NCI-H2196 (cell line): ENCODE measurements around the gene TRABD.
A peak's percentile ranks its signal among the peaks of the same experiment; 100 is the strongest.

Experiments
- DNase-seq: peaks from one replicate; lab custom pipeline; 2025; ENCODE audit not compliant: unreplicated experiment; lab: John Stamatoyannopoulos, UW

The TRABD gene

DNA sequence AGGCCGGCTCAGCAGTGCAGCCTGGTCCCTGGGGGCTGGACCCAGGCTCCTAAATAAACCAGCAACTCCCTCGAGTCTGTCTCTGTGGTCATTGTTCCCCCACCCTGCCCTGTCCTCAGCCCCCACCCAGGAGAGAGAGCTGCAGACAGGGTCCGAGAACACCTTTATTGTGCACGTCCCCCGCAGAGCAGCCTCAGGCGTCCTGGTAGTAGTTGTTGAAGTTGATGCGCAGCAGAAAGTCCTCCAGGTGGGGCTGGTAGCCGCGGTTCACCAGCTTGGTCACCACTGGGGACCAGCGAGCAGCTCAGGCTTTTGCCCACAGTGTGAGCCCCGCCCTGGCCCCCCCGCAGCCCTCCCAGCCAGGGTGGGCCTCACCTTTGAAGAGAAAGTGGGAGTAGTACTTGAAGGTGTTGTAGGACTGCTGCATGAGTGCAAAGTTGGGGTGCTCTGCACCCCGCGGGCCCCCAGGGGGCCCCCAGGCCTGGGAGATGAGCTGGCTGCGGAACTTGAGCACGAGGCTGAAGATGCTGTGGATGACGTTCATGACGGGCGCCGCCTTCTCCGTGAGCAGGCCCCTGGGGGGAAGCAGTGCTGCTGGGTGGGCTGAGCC lies 31.9 kb downstream of the TRABD start:
- no peak for DNase-seq

DNA sequence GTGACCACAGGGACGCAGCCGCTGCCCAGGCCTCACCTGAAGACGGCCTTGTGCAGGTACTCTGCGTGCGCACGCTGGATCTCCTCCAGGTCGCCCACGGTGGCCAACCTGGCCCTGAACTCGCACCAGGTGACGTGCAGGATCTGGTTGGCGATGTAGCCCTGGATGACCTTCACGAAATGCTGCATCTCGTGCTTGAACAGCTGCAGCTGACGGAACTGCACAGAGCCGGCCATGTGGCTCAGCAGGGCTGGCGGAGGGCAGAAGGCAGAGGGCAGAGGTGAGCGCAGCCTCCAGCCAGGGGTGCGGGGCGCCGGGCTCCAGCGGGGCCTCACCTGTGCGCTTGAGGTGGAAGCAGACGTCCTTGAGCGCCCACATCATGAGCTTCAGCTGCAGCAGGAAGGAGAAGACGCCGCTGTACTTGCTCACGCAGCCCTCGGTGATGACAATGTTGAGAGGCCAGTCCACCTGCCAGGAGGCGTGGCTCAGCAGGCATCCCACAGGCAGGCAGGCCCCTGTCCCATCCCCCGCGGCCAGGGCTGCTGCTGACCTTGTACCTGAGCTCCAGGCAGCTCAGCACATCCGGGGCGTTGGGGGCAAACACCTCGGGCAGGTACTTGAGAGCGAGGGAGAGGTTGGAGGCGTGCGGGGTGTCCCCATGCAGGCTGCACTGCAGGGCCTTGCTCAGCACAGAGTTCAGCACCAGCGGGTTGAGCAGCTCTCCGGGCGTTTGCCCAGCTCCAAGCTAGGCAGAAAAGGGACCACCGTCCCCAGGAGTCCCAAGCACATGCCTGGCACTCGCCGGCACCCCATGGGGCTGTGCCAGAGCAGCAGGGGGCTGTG lies 32.7 kb downstream of the TRABD start:
- DNase-seq = peak; percentile 39

DNA sequence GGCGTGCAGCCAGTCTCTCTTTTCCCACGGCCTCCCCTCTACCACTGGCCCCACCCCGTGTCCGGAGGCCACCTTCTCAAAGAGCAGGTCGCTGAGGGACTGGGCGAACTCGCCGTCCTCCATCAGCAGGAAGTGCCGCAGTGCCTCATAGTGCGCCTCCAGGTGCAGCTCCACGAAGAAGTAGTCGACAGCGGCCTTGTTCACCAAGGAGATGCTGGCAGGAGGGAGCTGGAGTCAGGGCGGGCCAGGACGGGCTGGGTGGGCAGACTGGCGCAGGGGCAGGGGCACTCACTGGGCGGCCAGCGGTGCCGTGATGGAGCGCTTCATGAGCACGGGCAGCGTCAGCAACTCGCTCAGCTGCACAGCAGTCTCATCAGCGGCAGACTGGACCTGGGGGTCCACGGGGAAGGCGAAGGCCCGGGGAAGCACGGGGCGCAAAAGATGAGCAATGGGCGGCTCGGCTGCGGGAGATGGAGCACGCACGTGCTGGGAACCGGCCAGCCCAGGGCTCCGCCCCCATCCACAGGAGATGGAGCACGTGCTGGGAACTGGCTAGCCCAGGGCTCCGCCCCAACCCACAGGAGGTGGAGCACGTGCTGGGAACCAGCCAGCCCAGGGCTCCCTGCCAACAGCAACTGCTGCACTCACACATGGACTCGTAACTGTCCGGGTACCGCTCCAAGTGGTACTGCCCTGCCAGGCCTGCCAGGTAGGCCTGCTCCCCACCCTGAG lies 33.4 kb downstream of the TRABD start:
- peak; percentile 82 for DNase-seq

DNA sequence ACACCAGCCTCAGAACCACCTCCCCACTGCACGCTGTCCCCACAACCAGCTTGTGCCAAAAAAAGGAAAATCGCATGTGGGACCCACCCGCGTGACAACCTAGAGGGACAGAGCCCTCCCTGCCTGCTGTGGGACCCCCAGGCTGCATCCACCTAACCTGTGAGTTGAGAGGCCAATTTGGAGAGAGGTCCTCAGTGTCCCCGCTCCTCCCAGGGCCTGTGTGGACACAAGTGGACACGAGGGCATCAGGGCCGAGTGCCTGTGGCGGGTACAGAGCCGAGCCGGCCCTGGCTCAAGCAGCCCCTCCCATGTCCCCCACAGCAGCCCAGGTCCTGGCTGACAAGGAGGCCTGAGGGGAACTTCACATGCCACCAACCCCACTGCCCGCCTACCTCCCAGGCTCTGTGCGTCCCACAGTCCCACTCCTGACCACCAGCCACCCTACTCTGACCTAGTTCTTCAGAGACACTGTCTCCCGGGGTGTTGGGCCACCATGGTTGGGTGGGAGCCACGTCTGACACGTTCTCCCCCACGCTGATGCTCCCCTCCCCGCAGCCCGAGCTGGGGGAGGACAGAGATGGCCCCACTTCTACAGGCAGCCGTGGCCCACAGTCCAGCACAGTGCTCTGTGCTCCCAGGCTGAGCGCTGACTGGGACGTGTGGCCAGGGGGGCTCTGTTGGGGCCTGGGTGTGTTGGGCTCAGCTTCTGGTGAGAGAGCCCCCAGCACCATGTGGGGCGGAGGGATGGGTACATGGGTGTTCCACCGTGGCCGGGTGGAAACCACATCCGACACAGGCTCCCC lies 34.3 kb downstream of the TRABD start:
- no peak for DNase-seq

DNA sequence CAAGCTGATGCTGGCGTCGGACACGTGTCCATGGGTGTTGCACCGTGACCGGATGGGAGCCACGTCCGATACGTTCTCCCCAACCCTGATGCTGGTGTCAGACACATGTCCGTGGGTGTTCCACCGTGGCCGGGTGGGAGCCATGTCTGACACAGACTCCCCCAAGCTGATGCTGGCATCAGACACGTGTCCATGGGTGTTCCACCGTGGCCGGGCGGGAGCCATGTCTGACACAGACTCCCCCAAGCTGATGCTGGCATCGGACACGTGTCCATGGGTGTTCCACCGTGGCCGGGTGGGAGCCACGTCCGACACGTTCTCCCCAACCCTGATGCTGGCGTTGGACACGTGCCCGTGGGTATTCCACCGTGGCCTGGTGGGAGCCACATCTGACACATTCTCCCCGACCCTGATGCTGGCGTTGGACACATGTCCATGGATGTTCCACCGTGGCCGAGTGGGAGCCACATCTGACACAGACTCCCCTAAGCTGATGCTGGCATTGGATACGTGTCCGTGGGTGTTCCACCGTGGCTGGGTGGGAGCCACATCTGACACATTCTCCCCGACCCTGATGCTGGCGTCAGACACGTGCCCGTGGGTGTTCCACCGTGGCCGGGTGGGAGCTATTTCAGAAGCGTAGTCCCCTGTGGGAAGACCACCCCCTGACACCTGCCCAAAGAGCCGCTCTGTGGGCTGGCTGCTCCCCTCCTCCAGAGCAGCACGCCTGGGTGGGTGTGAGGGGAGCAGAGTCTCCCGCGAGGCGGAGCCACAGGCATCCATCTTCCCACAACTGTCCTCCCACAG lies 35.1 kb downstream of the TRABD start:
- DNase-seq = no peak

DNA sequence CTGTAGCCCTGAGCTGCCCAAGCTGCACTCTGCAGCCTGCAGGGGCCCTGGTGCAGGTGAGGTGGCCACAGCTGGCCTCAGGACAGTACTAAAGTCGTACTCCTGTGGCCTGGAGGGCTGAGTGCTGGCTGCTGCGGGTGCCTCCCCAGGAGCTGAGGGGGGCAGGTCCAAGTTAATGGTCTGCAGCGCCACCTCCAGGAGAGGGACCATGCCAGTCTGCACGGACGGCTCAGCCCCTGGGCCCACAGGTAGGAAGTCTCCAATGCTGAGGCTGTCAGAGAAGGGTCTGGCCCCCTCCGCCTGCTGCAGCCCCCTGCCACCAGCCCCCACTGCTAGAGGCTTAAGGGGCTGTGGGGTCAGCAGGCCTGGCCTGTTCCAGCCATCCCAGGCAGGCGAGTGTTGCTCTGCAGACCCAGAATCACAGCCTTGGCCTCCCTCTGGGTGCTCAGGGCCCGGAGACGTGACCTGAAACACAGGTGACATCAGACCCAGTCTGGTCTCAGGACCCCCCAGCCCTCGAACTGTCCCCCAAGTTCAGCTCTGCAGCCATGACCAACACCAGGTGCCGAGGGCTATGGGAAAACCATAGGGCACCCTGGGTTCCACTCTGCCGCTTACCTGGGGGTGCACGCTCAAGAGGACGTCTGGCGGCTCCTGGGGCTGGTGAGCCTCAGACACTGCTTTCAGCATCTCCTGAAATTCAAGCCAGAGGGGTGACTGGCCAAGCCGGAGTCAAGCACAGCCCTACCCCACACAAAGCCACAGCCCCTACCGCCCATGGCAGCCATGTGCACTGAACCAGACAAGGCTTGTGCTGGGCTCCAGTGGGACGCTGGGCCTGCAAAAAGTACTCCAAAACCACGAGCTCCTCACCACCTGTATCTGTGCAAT lies 35.9 kb downstream of the TRABD start:
- DNase-seq = no peak

DNA sequence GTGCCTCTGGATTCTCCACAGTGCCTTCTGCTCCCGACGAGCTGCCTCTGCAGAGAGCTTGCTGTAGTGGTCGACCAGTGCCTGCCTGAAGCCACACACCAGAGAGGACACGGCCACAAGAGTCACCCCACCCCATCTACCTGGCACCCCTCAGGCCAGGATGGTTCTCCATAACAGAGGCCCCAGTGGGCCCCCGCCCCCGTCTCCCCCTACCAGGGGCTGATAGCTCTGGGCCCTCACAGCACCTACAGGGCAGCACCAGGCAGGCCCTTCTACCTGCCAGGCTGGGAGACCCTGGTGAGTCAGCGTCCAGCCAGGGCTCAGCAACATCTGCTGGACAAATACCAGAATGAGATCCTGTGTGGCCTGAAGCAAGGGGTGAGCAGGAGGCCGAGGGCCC lies 36.8 kb downstream of the TRABD start:
- DNase-seq = no peak

DNA sequence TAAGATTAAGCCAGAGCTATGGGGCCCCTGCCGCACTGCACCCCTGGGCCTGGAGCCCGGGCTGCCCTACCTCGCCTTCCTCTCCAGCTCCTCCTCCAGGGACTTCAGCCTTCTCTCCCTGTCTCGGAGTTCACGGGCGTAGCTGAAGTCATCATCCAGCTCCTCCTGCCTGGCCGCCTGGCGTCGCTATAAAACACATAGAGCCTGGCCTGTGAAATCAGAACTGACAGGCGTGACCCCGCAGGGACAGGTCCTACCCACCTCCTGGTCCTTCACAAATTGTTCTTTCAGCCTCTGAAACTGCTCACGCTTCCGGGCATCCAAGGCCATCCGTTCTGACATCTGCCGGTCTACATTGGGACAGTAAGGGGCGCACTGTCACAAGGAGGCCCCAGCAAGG lies 38.4 kb downstream of the TRABD start:
- DNase-seq = no peak

DNA sequence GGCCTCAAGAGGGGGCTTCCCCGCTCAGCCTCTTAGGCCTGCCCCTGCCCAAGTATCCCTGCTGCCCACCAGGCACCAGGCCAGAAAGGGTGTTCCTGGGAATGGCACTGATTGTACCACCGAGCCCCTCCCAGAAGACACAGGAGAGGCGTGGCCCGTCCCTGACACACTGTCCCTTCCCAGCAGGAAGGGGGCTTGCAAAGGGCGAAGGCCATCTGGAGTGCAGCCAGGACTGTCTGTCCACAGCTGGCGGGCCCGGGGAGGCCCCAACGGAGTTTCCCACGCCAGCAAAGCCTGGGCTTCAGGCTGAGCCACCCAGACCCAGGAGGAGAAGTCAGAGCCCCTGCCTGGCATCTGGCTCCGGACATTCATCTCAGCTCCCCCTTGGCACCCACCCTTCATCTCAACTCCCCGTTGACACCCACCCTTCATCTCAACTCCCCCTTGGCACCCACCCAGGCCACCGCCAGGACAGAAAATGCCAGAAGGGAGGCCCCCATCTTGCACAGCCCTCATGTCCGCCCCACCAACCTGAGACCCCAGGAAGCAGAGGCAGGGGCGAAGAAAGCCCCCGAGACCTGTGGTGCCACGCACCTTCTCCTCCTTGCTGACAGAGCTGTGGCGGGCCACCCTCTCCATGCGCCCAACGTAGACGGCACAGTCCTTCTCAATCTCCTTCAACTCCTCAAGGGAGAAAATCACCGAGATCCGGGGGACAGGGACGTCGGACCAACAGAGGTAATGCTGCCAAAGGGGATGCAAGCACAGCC lies 39.7 kb downstream of the TRABD start:
- no peak for DNase-seq

DNA sequence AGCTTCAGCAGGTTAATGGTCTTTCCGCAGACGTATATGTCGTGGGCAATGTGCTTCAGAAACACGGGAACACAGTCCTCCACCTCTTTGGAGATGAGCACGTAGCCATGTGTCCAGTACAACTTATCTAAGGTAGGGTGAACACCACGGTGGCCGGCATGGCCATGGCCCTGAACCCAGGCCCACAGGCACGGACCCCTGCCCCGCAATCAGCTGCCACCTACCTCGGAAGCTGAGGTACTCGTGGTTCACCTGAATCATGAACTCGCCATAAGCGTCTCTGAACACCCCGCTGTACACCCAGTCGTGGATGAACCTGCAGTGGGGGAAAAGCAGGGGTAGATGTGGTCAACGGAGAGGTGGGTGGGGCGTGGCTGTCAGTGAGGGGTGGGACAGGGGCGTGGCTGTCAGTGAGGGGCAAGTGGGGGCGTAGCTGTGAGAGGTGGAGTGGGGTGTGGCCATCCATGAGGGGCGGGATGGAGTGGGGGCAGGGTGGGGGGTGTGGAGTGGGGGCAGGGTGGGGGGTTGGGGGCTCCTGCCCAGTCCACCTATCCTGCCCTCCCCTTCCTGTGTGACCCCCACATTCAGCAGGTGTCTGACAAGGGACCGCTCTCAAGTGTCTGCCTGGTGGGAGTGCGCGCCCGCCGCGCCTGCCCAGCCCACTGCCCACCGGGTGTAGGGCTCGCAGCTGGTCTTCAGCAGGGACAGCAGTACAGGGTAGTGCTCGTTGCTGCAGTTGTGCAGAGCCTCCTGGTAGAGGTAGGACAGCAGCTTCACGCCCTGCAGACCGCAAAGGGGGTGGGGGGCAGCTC lies 40.6 kb downstream of the TRABD start:
- no peak for DNase-seq

DNA sequence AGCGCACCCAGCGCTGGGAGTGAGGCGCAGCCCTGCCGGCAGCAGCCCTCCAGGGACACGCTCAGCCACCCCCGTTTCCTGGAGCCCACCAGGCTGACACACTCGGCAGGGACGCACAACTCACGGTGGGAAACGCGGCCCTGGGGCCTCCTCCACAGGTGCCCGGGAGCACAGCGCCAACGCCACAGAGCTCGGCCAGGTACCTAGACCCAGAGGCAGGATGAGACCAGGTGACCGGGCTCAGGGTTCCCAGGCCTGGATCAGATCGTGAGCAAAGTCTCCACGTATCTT lies 41.1 kb downstream of the TRABD start:
- no peak for DNase-seq

DNA sequence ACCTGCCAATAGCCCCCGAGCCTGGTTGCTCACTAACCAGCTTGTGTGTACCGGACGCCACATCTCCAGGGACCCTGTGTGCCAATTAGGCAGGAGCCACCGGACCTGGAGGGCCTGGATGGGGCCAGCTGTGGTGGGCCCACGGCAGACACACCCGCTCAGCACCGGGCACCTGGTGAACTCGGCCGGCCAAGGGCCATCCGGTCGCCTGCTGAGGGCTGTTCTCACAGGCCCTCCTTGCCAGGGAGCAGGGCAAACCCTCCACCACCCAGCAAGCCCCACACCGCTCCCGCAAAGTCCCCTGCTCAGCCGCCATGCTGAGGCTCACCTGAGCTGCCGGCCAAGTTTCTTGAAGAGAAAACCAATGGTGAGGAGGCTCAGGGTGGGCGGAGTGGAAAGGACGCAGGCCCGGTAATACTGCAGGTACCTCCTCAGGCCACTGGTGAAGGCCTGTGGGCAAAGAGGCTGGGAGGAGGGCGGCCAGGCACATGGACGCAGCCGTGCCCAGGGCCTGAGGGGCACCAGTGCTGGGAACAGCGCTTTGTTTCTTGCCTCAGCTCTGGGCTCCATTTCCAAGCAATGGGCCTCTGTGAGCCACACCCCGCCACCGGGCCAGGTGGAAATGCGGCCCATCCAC lies 42.0 kb downstream of the TRABD start:
- no peak for DNase-seq

DNA sequence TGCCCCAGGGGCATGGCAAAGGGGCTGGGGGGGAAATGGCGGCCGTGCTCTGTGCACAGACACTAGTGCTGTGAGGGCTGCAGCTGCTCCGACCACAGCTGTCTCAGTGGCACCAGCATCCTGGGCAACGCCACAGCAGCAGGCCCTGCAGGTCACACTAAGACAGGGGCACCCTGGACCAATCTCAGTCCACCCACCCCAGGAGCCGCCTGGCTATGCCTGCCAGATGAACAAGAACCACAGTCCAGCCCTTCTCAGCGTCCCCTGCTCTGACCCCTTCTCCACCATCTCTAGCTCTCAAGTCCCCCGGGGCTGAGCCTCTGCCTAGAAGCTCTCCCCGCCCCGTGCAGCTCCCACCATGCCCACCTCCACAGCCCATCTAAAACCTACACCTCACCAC lies 42.7 kb downstream of the TRABD start:
- DNase-seq = no peak

DNA sequence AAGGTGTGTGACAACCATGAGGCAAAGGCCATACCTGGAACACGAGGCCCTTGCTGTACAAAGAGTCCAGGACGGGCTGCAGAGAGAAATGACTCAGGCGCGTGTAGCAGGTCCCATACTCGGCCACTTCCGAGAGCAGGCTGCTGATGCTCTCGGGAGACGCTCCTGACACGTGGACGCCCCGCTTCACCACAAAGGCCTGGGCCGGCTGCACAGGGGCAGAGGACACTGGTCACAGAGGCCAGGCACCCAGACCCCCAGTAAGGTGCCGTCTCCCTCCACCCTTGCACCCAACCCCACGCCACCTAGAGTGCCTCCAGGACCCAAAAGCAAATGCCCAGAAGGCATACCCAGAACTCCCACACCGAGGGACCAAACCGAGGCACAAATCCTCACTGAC lies 43.7 kb downstream of the TRABD start:
- no peak for DNase-seq

DNA sequence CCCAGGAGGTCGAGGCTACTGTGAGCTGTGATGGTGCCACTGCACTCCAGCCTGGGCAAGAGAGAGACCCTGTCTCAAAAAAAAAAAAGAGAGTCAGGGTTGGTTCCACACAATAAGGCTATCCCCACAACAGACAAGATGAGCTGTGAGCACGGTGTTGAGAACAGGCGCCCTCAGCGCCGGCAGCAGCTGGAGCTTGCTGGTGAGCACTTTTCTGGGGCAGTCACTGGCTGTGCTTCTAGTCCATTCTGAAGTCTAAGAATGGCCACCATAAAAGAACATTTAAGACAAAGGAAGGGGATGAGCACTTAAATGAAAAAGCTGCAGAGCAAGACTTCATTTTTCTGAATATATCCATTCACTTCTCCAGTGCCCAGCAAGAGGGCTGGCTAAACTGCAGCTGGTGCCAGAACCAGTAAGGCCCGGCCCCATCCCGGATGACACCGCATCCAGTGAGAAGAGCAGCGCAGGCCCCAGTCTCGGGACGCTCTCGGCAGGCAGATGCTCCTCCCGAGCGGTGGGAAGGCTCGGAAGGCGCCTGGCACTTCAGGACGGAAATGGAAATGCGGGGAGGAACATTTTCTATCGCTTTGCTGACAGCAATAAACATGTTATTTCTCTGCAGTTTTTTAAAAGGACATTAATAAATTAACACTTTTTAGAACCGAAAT lies 46.9 kb downstream of the TRABD start:
- DNase-seq = no peak

DNA sequence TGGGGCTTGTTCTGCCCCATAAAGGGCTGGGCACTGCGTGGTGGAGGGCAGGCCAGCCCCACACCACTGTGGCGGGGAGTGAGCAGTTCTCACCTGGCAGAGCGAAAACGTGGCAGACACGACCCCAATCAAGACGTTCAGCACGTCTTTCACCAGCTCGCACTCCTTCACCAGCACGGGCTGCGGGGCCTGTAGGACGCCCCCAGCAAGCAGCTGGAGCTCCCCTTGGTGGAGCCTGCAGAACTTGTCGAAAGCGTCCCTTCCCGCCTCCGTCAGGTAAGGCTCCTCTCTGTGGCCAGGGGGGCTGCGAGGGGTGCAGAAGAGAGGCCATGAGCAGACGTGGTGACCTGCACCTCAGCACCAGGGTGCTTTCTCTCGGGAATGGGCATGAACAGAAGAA lies 47.5 kb downstream of the TRABD start:
- DNase-seq = no peak
